ENCODE results near the gene CENPO. TPM values are rescaled to one million over a fixed set of nuclear protein-coding genes. Genes with fewer than 3 reads are reported as not detected.
"Not testable (repeated sequence)": the region's sequence is repeated elsewhere in the genome, so short reads cannot be mapped to it uniquely, and the experiment has no call there.

The CENPO gene
- total RNA-seq, 1 experiment from 2014 or later: 27.9 TPM

GRCh38 chr2:24805811-24806660 is 12.8 kb downstream of the CENPO start:
- H3K4me3 ChIP-seq (replicated peaks in 1 of 2; ENCODE audit: low read depth in 1 of 2, low read length in 2 of 2); H3K27me3 ChIP-seq (ENCODE audit: insufficient read depth, low read length); H3K9ac ChIP-seq (ENCODE audit: low read length); ATAC-seq; BruUV-seq (replicated peaks); RAD21 ChIA-PET (ENCODE audit: low non-redundant PET in 1 of 2, low total read pairs in 2 of 2, uncharacterized antibody in 2 of 2, unreplicated experiment in 2 of 2); H3K4me2 ChIP-seq (ENCODE audit: low read length); H3K36me3 ChIP-seq (ENCODE audit: control insufficient read depth in 1 of 2, insufficient read depth in 2 of 2, low read length in 2 of 2); H3K9me2 ChIP-seq (ENCODE audit: insufficient read depth); DNase-seq (ENCODE audit: low read depth, low spot score); POLR2A ChIA-PET; H3K27ac ChIP-seq (ENCODE audit: low read depth, low read length); H3K9me3 ChIP-seq (ENCODE audit: control insufficient read depth in 1 of 2, insufficient read depth in 1 of 2, low read depth in 1 of 2, low read length in 2 of 2); H4K20me1 ChIP-seq (ENCODE audit: insufficient read depth); intact Hi-C loops (cut with micrococcal nuclease); H2AFZ ChIP-seq (ENCODE audit: low read depth, low read length, poor library complexity, severe bottlenecking); H3K4me1 ChIP-seq (ENCODE audit: control insufficient read depth in 1 of 2, insufficient read depth in 2 of 2, low read length in 2 of 2): not testable (repeated sequence)
- CTCF ChIA-PET: interaction anchor here (1.2 to 1.3 kb wide), 2 partner anchors 15 to 396 kb away, joined by 3 to 4 read pairs; no protein-coding TSS in a partner anchor
- peaks cover 58% of the 10 kb centered on the region for H3K79me2 ChIP-seq (ENCODE audit: insufficient read depth, low read length)

GRCh38 chr2:24806661-24807036 is 13.4 kb downstream of the CENPO start:
- Histone ChIP-seq H3K27ac (ENCODE audit: low read depth, low read length) (peak overlapping the region; percentile 17; the same call in 1 of the 2 replicates), H2AFZ (ENCODE audit: low read depth, low read length, poor library complexity, severe bottlenecking) (no peak overlapping the region), H3K9me3 (ENCODE audit: control insufficient read depth in 1 of 2, insufficient read depth in 1 of 2, low read depth in 1 of 2, low read length in 2 of 2) (no peaks in the 10 kb centered on the region), H3K4me2 (ENCODE audit: low read length) (no peak overlapping the region), H3K9ac (ENCODE audit: low read length) (no peak overlapping the region), H3K4me1 (ENCODE audit: control insufficient read depth in 1 of 2, insufficient read depth in 2 of 2, low read length in 2 of 2) (peaks cover 0 to 4% of the 10 kb centered on the region in 2 experiments; a peak in 2 of 4 replicates), H4K20me1 (ENCODE audit: insufficient read depth) (no peaks in the 10 kb centered on the region), H3K4me3 (replicated peaks in 1 of 2; ENCODE audit: low read depth in 1 of 2, low read length in 2 of 2) (no peak overlapping the region), H3K27me3 (ENCODE audit: insufficient read depth, low read length) (no peaks in the 10 kb centered on the region), H3K36me3 (ENCODE audit: control insufficient read depth in 1 of 2, insufficient read depth in 2 of 2, low read length in 2 of 2) (peaks cover 0 to 7% of the 10 kb centered on the region in 2 experiments; a peak in 1 of 4 replicates), H3K9me2 (ENCODE audit: insufficient read depth) (no peaks in the 10 kb centered on the region), H3K79me2 (ENCODE audit: insufficient read depth, low read length) (peaks cover 57% of the 10 kb centered on the region)
- intact Hi-C loops (cut with micrococcal nuclease): no loop called here
- ChIA-PET CTCF (interaction anchor here (1.2 kb wide), 1 partner anchor 397 kb away, joined by 3 read pairs; no protein-coding TSS in a partner anchor), RAD21 (ENCODE audit: low non-redundant PET in 1 of 2, low total read pairs in 2 of 2, uncharacterized antibody in 2 of 2, unreplicated experiment in 2 of 2) (no interaction called here), POLR2A (no interaction called here)
- ATAC-seq (no peak), DNase-seq (ENCODE audit: low read depth, low spot score) (no peak)
- TF ChIP-seq, protein P1, sequence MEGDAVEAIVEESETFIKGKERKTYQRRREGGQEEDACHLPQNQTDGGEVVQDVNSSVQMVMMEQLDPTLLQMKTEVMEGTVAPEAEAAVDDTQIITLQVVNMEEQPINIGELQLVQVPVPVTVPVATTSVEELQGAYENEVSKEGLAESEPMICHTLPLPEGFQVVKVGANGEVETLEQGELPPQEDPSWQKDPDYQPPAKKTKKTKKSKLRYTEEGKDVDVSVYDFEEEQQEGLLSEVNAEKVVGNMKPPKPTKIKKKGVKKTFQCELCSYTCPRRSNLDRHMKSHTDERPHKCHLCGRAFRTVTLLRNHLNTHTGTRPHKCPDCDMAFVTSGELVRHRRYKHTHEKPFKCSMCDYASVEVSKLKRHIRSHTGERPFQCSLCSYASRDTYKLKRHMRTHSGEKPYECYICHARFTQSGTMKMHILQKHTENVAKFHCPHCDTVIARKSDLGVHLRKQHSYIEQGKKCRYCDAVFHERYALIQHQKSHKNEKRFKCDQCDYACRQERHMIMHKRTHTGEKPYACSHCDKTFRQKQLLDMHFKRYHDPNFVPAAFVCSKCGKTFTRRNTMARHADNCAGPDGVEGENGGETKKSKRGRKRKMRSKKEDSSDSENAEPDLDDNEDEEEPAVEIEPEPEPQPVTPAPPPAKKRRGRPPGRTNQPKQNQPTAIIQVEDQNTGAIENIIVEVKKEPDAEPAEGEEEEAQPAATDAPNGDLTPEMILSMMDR (IDR thresholded peaks at IDR 0.05 in 2 of 3, conservative IDR thresholded peaks at IDR 0.05 in 1 of 3; ENCODE audit: borderline replicate concordance in 1 of 3, insufficient read depth in 1 of 3, low read depth in 2 of 3, low read length in 2 of 3): no peak
- TF ChIP-seq, protein P2, sequence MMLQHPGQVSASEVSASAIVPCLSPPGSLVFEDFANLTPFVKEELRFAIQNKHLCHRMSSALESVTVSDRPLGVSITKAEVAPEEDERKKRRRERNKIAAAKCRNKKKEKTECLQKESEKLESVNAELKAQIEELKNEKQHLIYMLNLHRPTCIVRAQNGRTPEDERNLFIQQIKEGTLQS (IDR thresholded peaks at IDR 0.05): no peak
- TF ChIP-seq YY1 (IDR thresholded peaks at IDR 0.05; ENCODE audit: extremely low read depth, insufficient replicate concordance, low read depth, low read length): no peak
- no peak for TF ChIP-seq EGR1 (IDR thresholded peaks at IDR 0.05; ENCODE audit: low read depth)
- no peak for TF ChIP-seq EZH2phosphoT487 (IDR thresholded peaks at IDR 0.05; ENCODE audit: borderline replicate concordance)
- no peak for TF ChIP-seq SP1 (IDR thresholded peaks at IDR 0.05; ENCODE audit: low read depth)
- TF ChIP-seq, protein P3, sequence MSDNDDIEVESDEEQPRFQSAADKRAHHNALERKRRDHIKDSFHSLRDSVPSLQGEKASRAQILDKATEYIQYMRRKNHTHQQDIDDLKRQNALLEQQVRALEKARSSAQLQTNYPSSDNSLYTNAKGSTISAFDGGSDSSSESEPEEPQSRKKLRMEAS (IDR thresholded peaks at IDR 0.05): no peak
- no peak for TF ChIP-seq JUND (IDR thresholded peaks at IDR 0.05)
- TF ChIP-seq SIN3A (IDR thresholded peaks at IDR 0.05; ENCODE audit: low read depth): no peak
- no peak for TF ChIP-seq SRF (IDR thresholded peaks at IDR 0.05; ENCODE audit: low read depth)
- BruUV-seq (replicated peaks): no TSS peak
